ENCODE results near the gene CAPS. TPM values are rescaled to one million over a fixed set of nuclear protein-coding genes. Genes with fewer than 3 reads are reported as not detected.

The CAPS gene
- total RNA-seq, 2 experiments from 2014 or later: 2.2 to 2.7 TPM

- CTCF ChIA-PET: interaction anchor here (1.3 to 1.7 kb wide), 2 partner anchors 11 to 47 kb away, joined by 4 to 6 read pairs; no protein-coding TSS in a partner anchor
These were observed 26.5 kb downstream of the CAPS start for GRCh38 chr19:5940260-5941208.

GRCh38 chr19:5941673-5942072, 27.6 kb downstream of the CAPS start:
- Mint-ChIP-seq H3K27me3 (no peaks in the 10 kb centered on the region), H3K4me3 (no peak overlapping the region), H3K9me3 (ENCODE audit: low read depth) (no peaks in the 10 kb centered on the region), H3K27ac (no peak overlapping the region), H3K4me1 (peaks cover 16% of the 10 kb centered on the region), H3K36me3 (ENCODE audit: low read depth) (peaks cover 17% of the 10 kb centered on the region)
- no peak for ATAC-seq
- intact Hi-C loops (cut with DNase I, micrococcal nuclease): no loop called here
- ChIA-PET CTCF (interaction anchor here (0.6 to 1.3 kb wide), 2 partner anchors 46 to 94 kb away, joined by 3 to 4 read pairs; no protein-coding TSS in a partner anchor), POLR2A (no interaction called here)
- DNase-seq: no peak

More at GRCh38 chr19:5940260-5941208, 26.5 kb downstream of the CAPS start:
- no peak overlapping the region for H3K4me3 Mint-ChIP-seq
- intact Hi-C loops (cut with DNase I, micrococcal nuclease): no loop called here
- no peak for DNase-seq
- peaks cover 23% of the 10 kb centered on the region for H3K36me3 Mint-ChIP-seq (ENCODE audit: low read depth)
- POLR2A ChIA-PET: no interaction called here
- no peaks in the 10 kb centered on the region for H3K27me3 Mint-ChIP-seq
- no peak for ATAC-seq
- no peak overlapping the region for H3K27ac Mint-ChIP-seq
- no peaks in the 10 kb centered on the region for H3K9me3 Mint-ChIP-seq (ENCODE audit: low read depth)
- H3K4me1 Mint-ChIP-seq: peaks cover 16% of the 10 kb centered on the region

- ATAC-seq: no peak
These were observed 29.0 kb downstream of the CAPS start for GRCh38 chr19:5943045-5943444.

GRCh38 chr19:5943623-5944022, 29.6 kb downstream of the CAPS start:
- H3K9me3 Mint-ChIP-seq (ENCODE audit: low read depth): no peaks in the 10 kb centered on the region
- H3K36me3 Mint-ChIP-seq (ENCODE audit: low read depth): peaks cover 19% of the 10 kb centered on the region
- intact Hi-C loops (cut with DNase I, micrococcal nuclease): no loop called here
- H3K27me3 Mint-ChIP-seq: no peaks in the 10 kb centered on the region
- H3K4me3 Mint-ChIP-seq: no peak overlapping the region
- DNase-seq (no peak), ATAC-seq (peak; percentile 53)
- ChIA-PET CTCF (interaction anchor here (1.3 to 1.6 kb wide), 2 partner anchors 10 to 24 kb away, joined by 5 to 7 read pairs; no protein-coding TSS in a partner anchor), POLR2A (interaction anchor here (0.6 kb wide), 2 partner anchors 36 to 386 kb away, joined by 3 to 5 read pairs; no protein-coding TSS in a partner anchor)
- peaks cover 28% of the 10 kb centered on the region for H3K4me1 Mint-ChIP-seq
- no peak overlapping the region for H3K27ac Mint-ChIP-seq

More at GRCh38 chr19:5943045-5943444, 29.0 kb downstream of the CAPS start:
- intact Hi-C loops (cut with DNase I, micrococcal nuclease): no loop called here
- H3K4me1 Mint-ChIP-seq: peaks cover 24% of the 10 kb centered on the region
- H3K27ac Mint-ChIP-seq: no peak overlapping the region
- no peak for DNase-seq
- H3K4me3 Mint-ChIP-seq: no peak overlapping the region
- H3K36me3 Mint-ChIP-seq (ENCODE audit: low read depth): peaks cover 16% of the 10 kb centered on the region
- no peaks in the 10 kb centered on the region for H3K27me3 Mint-ChIP-seq
- CTCF ChIA-PET: interaction anchor here (0.8 to 1.6 kb wide), 3 partner anchors 10 to 370 kb away, joined by 3 to 7 read pairs (median 5); no protein-coding TSS in a partner anchor
- POLR2A ChIA-PET: interaction anchor here (0.6 kb wide), 2 partner anchors 37 to 387 kb away, joined by 3 to 5 read pairs; no protein-coding TSS in a partner anchor
- no peaks in the 10 kb centered on the region for H3K9me3 Mint-ChIP-seq (ENCODE audit: low read depth)

GRCh38 chr19:5947435-5947834, 33.4 kb downstream of the CAPS start:
- no peak for ATAC-seq
- H3K9me3 Mint-ChIP-seq (ENCODE audit: low read depth): no peaks in the 10 kb centered on the region
- ChIA-PET CTCF (interaction anchor here (0.6 kb wide), 1 partner anchor 271 kb away, joined by 3 read pairs; no protein-coding TSS in a partner anchor), POLR2A (interaction anchor here (1.8 kb wide), 1 partner anchor 14 kb away, joined by 5 read pairs; no protein-coding TSS in a partner anchor)
- H3K27me3 Mint-ChIP-seq: no peaks in the 10 kb centered on the region
- DNase-seq: no peak
- peaks cover 66% of the 10 kb centered on the region for H3K4me1 Mint-ChIP-seq
- H3K36me3 Mint-ChIP-seq (ENCODE audit: low read depth): peaks cover 26% of the 10 kb centered on the region
- H3K4me3 Mint-ChIP-seq: no peak overlapping the region
- peak overlapping the region; percentile 79 for H3K27ac Mint-ChIP-seq
- intact Hi-C loops (cut with DNase I, micrococcal nuclease): no loop called here

- ChIA-PET CTCF (interaction anchor here (0.5 to 7.9 kb wide), 6 partner anchors 19 to 418 kb away, joined by 3 to 54 read pairs (median 4); no protein-coding TSS in a partner anchor), POLR2A (interaction anchor here (1.1 to 1.8 kb wide), 2 partner anchors 13 to 50 kb away, joined by 4 to 5 read pairs; no protein-coding TSS in a partner anchor)
- Mint-ChIP-seq H3K9me3 (ENCODE audit: low read depth) (no peaks in the 10 kb centered on the region), H3K27ac (peak overlapping the region; percentile 98), H3K36me3 (ENCODE audit: low read depth) (peaks cover 34% of the 10 kb centered on the region), H3K4me3 (peak overlapping the region; percentile 25), H3K27me3 (no peaks in the 10 kb centered on the region), H3K4me1 (peaks cover 73% of the 10 kb centered on the region)
- intact Hi-C loops (cut with DNase I, micrococcal nuclease): no loop called here
- peak; percentile 42 for ATAC-seq
- peak; percentile 46 for DNase-seq
These were observed 34.9 kb downstream of the CAPS start for GRCh38 chr19:5948752-5949564.

- Mint-ChIP-seq H3K36me3 (ENCODE audit: low read depth) (peaks cover 36% of the 10 kb centered on the region), H3K27ac (peak overlapping the region; percentile 98), H3K9me3 (ENCODE audit: low read depth) (no peaks in the 10 kb centered on the region), H3K27me3 (no peaks in the 10 kb centered on the region), H3K4me3 (peak overlapping the region; percentile 25), H3K4me1 (peaks cover 78% of the 10 kb centered on the region)
- peak; percentile 67 for DNase-seq
- ChIA-PET POLR2A (interaction anchor here (0.6 kb wide), 1 partner anchor 81 kb away, joined by 4 read pairs; no protein-coding TSS in a partner anchor), CTCF (interaction anchor here (1.3 to 7.9 kb wide), 3 partner anchors 18 to 29 kb away, joined by 3 to 54 read pairs (median 3); no protein-coding TSS in a partner anchor)
- peak; percentile 63 for ATAC-seq
- intact Hi-C loops (cut with DNase I, micrococcal nuclease): loop anchor here (5.0 kb wide), 2 partner anchors 43 to 228 kb away; partner anchors contain the start of genes CATSPERD (in 1 of the 2) and LONP1 (in 1 of the 2)
These were observed 35.8 kb downstream of the CAPS start for GRCh38 chr19:5949792-5950305.

GRCh38 chr19:5950741-5951140, 36.7 kb downstream of the CAPS start:
- H3K27me3 Mint-ChIP-seq: no peaks in the 10 kb centered on the region
- H3K27ac Mint-ChIP-seq: peak overlapping the region; percentile 98
- no peaks in the 10 kb centered on the region for H3K9me3 Mint-ChIP-seq (ENCODE audit: low read depth)
- DNase-seq: no peak
- ChIA-PET POLR2A (no interaction called here), CTCF (interaction anchor here (0.7 to 7.9 kb wide), 5 partner anchors 10 to 72 kb away, joined by 4 to 54 read pairs (median 6); no protein-coding TSS in a partner anchor)
- H3K36me3 Mint-ChIP-seq (ENCODE audit: low read depth): peaks cover 36% of the 10 kb centered on the region
- no peak overlapping the region for H3K4me3 Mint-ChIP-seq
- intact Hi-C loops (cut with DNase I, micrococcal nuclease): loop anchor here (5.0 kb wide), 2 partner anchors 43 to 228 kb away; partner anchors contain the start of genes CATSPERD (in 1 of the 2) and LONP1 (in 1 of the 2)
- H3K4me1 Mint-ChIP-seq: peaks cover 82% of the 10 kb centered on the region
- ATAC-seq: no peak

- intact Hi-C loops (cut with DNase I, micrococcal nuclease): loop anchor here (5.0 kb wide), 2 partner anchors 44 to 229 kb away; partner anchors contain the start of genes CATSPERD (in 1 of the 2) and LONP1 (in 1 of the 2)
- no peaks in the 10 kb centered on the region for H3K27me3 Mint-ChIP-seq
- H3K36me3 Mint-ChIP-seq (ENCODE audit: low read depth): peaks cover 36% of the 10 kb centered on the region
- peaks cover 88% of the 10 kb centered on the region for H3K4me1 Mint-ChIP-seq
- no peaks in the 10 kb centered on the region for H3K9me3 Mint-ChIP-seq (ENCODE audit: low read depth)
- CTCF ChIA-PET: interaction anchor here (0.7 to 7.9 kb wide), 5 partner anchors 11 to 71 kb away, joined by 4 to 54 read pairs (median 6); no protein-coding TSS in a partner anchor
- no peak overlapping the region for H3K4me3 Mint-ChIP-seq
- POLR2A ChIA-PET: interaction anchor here (0.6 to 1.0 kb wide), 2 partner anchors 30 to 231 kb away, joined by 3 read pairs; partner anchors contain the start of gene CATSPERD
- ATAC-seq (no peak), DNase-seq (no peak)
- H3K27ac Mint-ChIP-seq: peak overlapping the region; percentile 98
These were observed 37.3 kb downstream of the CAPS start for GRCh38 chr19:5951338-5951861.

Measured in activated CD4-positive, alpha-beta T cell treated with anti-CD3 and anti-CD28 coated beads for 36 hours (primary cell).